ENCODE results near the gene DBT. TPM values are rescaled to one million over a fixed set of nuclear protein-coding genes. Genes with fewer than 3 reads are reported as not detected.
"Not testable (repeated sequence)": the region's sequence is repeated elsewhere in the genome, so short reads cannot be mapped to it uniquely, and the experiment has no call there.

DBT gene
- total RNA-seq, 1 experiment from 2014 or later, result 9.1 TPM

DNA sequence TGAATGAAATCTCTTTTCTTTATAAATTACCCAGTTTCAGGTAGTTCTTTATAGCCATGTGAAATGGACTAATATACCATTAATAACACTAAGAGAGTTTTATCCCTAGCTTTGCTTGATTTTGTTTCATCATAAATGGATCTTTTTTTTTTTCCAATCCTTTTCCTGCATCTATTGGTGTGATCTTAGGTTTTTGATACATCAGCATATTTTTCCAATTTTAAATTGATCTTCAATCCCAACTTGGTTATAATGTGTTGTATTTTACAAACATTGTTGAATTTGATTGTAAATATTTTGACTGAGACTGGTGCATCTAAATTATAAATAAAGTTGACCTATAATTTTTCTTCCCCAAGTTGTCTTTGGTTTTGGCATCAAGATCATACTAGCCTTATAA, 12.1 kb upstream of the DBT start:
- ChIA-PET CTCF (no interaction called here), POLR2A (no interaction called here)
- peaks cover 18% of the 10 kb centered on the region for H3K36me3 Mint-ChIP-seq (ENCODE audit: insufficient read depth, unreplicated experiment)
- no peak overlapping the region for H3K4me3 Mint-ChIP-seq (ENCODE audit: unreplicated experiment)
- DNase-seq (ENCODE audit: unreplicated experiment), result no peak
- no peak for TF ChIP-seq CTCF (IDR thresholded peaks at IDR 0.05; ENCODE audit: unreplicated experiment)
- H3K27ac Mint-ChIP-seq (ENCODE audit: low read depth, unreplicated experiment), result no peak overlapping the region
- H3K4me1 Mint-ChIP-seq (ENCODE audit: insufficient read depth, unreplicated experiment), result no peaks in the 10 kb centered on the region
- H3K9me3 Mint-ChIP-seq (ENCODE audit: unreplicated experiment), result no peaks in the 10 kb centered on the region
- no TSS peak for BruUV-seq (replicated peaks)
- H3K27me3 Mint-ChIP-seq (ENCODE audit: insufficient read depth, unreplicated experiment), result no peaks in the 10 kb centered on the region
- intact Hi-C loops (cut with micrococcal nuclease), result no loop called here

GRCh38 chr1:100258427-100258826, 8.8 kb upstream of the DBT start:
- H3K36me3 Mint-ChIP-seq (ENCODE audit: insufficient read depth, unreplicated experiment); CTCF ChIA-PET; DNase-seq (ENCODE audit: unreplicated experiment); H3K27ac Mint-ChIP-seq (ENCODE audit: low read depth, unreplicated experiment); BruUV-seq (replicated peaks); H3K4me3 Mint-ChIP-seq (ENCODE audit: unreplicated experiment); H3K4me1 Mint-ChIP-seq (ENCODE audit: insufficient read depth, unreplicated experiment); intact Hi-C loops (cut with micrococcal nuclease); H3K9me3 Mint-ChIP-seq (ENCODE audit: unreplicated experiment); POLR2A ChIA-PET; H3K27me3 Mint-ChIP-seq (ENCODE audit: insufficient read depth, unreplicated experiment): not testable (repeated sequence)

GRCh38 chr1:100256273-100256672, 6.6 kb upstream of the DBT start:
- POLR2A ChIA-PET; H3K4me1 Mint-ChIP-seq (ENCODE audit: insufficient read depth, unreplicated experiment); H3K9me3 Mint-ChIP-seq (ENCODE audit: unreplicated experiment); DNase-seq (ENCODE audit: unreplicated experiment); H3K27ac Mint-ChIP-seq (ENCODE audit: low read depth, unreplicated experiment); H3K4me3 Mint-ChIP-seq (ENCODE audit: unreplicated experiment); intact Hi-C loops (cut with micrococcal nuclease); H3K27me3 Mint-ChIP-seq (ENCODE audit: insufficient read depth, unreplicated experiment); BruUV-seq (replicated peaks); H3K36me3 Mint-ChIP-seq (ENCODE audit: insufficient read depth, unreplicated experiment): not testable (repeated sequence)
- CTCF ChIA-PET, result interaction anchor here (0.5 to 1.1 kb wide), 3 partner anchors 9 to 207 kb away, joined by 3 to 4 read pairs (median 3); no protein-coding TSS in a partner anchor

DNA sequence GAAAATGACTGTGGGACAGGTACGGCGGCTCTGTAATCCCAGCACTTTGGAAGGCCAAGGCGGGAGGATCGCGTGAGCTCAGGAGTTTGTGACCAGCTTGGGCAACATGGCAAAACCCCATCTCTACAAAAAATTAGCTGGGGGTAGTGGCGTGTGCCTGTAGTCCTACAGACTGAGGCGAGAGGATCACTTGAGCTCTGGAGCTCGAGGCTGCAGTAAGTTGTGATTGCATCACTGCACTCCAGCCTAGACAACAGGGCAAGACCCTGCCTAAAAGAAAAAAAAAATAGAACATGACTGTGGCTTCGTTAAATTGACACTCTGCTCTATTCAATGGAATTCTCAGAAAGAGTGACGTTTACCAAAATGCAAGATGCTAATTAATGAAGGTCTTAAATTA, 3.9 kb upstream of the DBT start:
- POLR2A ChIA-PET, result interaction anchor here (0.6 to 1.2 kb wide), 2 partner anchors 12 to 752 kb away, joined by 3 to 6 read pairs; partner anchors contain the start of gene RTCA
- Mint-ChIP-seq H3K4me3 (ENCODE audit: unreplicated experiment) (no peak overlapping the region), H3K36me3 (ENCODE audit: insufficient read depth, unreplicated experiment) (no peaks in the 10 kb centered on the region), H3K27me3 (ENCODE audit: insufficient read depth, unreplicated experiment) (no peaks in the 10 kb centered on the region), H3K9me3 (ENCODE audit: unreplicated experiment) (no peaks in the 10 kb centered on the region), H3K4me1 (ENCODE audit: insufficient read depth, unreplicated experiment) (no peaks in the 10 kb centered on the region), H3K27ac (ENCODE audit: low read depth, unreplicated experiment) (no peak overlapping the region)
- DNase-seq (ENCODE audit: unreplicated experiment), result no peak
- CTCF ChIA-PET, result interaction anchor here (0.8 kb wide), 1 partner anchor 13 kb away, joined by 3 read pairs; the partner anchor contains the start of gene RTCA
- TF ChIP-seq CTCF (IDR thresholded peaks at IDR 0.05; ENCODE audit: unreplicated experiment), result no peak
- no TSS peak for BruUV-seq (replicated peaks)
- intact Hi-C loops (cut with micrococcal nuclease), result no loop called here

DNA sequence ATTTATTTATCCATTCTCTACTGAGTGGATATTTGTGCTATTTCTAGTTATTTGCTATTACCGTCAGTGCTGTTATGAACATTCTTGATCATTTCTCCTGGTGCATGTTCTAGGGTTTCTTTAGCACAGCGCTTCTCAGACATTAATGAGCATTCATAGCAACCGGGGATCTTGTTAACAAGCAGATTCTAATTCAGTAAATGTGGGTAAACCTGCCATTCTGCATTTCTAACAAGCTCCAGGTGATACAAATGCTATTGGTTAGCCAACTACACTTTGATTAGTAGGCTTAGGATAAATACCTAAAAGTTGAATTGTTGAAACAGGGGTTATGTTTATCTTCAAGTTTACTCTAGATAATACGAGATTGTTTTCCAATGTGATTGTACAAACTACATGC, 3.3 kb upstream of the DBT start:
- no peak for TF ChIP-seq CTCF (IDR thresholded peaks at IDR 0.05; ENCODE audit: unreplicated experiment)
- intact Hi-C loops (cut with micrococcal nuclease), result no loop called here

More for the DNA sequence above, 3.3 kb upstream of the DBT start:
- H3K27me3 Mint-ChIP-seq (ENCODE audit: insufficient read depth, unreplicated experiment), result no peaks in the 10 kb centered on the region
- POLR2A ChIA-PET, result interaction anchor here (0.6 to 1.2 kb wide), 2 partner anchors 13 to 752 kb away, joined by 3 to 6 read pairs; partner anchors contain the start of gene RTCA
- no peak for DNase-seq (ENCODE audit: unreplicated experiment)
- H3K9me3 Mint-ChIP-seq (ENCODE audit: unreplicated experiment), result no peaks in the 10 kb centered on the region
- no peaks in the 10 kb centered on the region for H3K4me1 Mint-ChIP-seq (ENCODE audit: insufficient read depth, unreplicated experiment)
- CTCF ChIA-PET, result interaction anchor here (0.8 kb wide), 1 partner anchor 13 kb away, joined by 3 read pairs; the partner anchor contains the start of gene RTCA
- no peaks in the 10 kb centered on the region for H3K36me3 Mint-ChIP-seq (ENCODE audit: insufficient read depth, unreplicated experiment)
- BruUV-seq (replicated peaks), result no TSS peak
- H3K4me3 Mint-ChIP-seq (ENCODE audit: unreplicated experiment), result no peak overlapping the region
- no peak overlapping the region for H3K27ac Mint-ChIP-seq (ENCODE audit: low read depth, unreplicated experiment)
